Gastrocnemius medialis (tissue), 4 donors: Measurements from ENCODE around the gene PLIN1.

Experiments used
- CTCF ChIP-seq, 5 experiments: fragments of 450-650 bp in 3 of 5; fragments of 200-600 bp in 2 of 5; sonication (generic) in 2 of 5; IDR thresholded peaks in 4 of 5; conservative IDR thresholded peaks in 1 of 5; 1 replicate in 4 of 5; 2 replicates in 1 of 5; pipeline ENCODE4 v1.5.1; 2016 to 2019; ENCODE audit warnings: antibody characterized with exemption in 5 of 5, mild to moderate bottlenecking in 3 of 5, moderate library complexity in 3 of 5
- POLR2A ChIP-seq, 2 donors: fragments of 450-650 bp; IDR thresholded peaks; one replicate each; pipeline ENCODE4 v1.6.1; 2017; ENCODE audit warnings: antibody characterized with exemption in 2 of 2, mild to moderate bottlenecking in 2 of 2, moderate library complexity in 2 of 2

GRCh38 chr15:89666184-89666857, 12.8 kb downstream of the PLIN1 start:
- no peak for TF ChIP-seq CTCF (IDR thresholded peaks at IDR 0.05 in 4 of 5, conservative IDR thresholded peaks at IDR 0.05 in 1 of 5)
- TF ChIP-seq POLR2A (IDR thresholded peaks at IDR 0.05), result no peak
